Umbilical cord (tissue), 2 donors: Measurements from ENCODE around the gene PLEKHO2. TPM values are rescaled to one million over a fixed set of nuclear protein-coding genes. Genes with fewer than 3 reads are reported as not detected.

ENCODE experiments used
- DNase-seq: peaks from one replicate; pipeline ENCODE4 v3.0.0-alpha.2; 2015; ENCODE audit warnings: low spot score
- total RNA-seq: library from RNA; depleted of rRNA; stranded (reverse); fragments of >200 nt; gene quantifications from one replicate; pipeline ENCODE4 v1.2.3, GENCODE V29; 2014; ENCODE audit warnings: low replicate concordance; ENCODE audit not compliant: insufficient read depth

PLEKHO2 gene
- total RNA-seq, 1 donor from 2014 or later: 29.4 TPM

- DNase-seq: peak; percentile 46
Measured at GRCh38 chr15:64912379-64913325, 70.9 kb downstream of the PLEKHO2 start.

GRCh38 chr15:64915518-64916227 is 74.0 kb downstream of the PLEKHO2 start:
- DNase-seq: no peak

- DNase-seq: no peak
Measured at GRCh38 chr15:64916365-64916764, 74.7 kb downstream of the PLEKHO2 start.

GRCh38 chr15:64917211-64917610 is 75.5 kb downstream of the PLEKHO2 start:
- no peak for DNase-seq

Other genes with a start within 250 kb of the PLEKHO2 start
- gene RBPMS2, start 66.3 kb upstream of the PLEKHO2 start, total RNA-seq: 7.0 TPM
- 1.7 TPM for gene PIF1, start 16.3 kb upstream of the PLEKHO2 start, total RNA-seq
- 5.3 TPM for gene ANKDD1A, start 70.0 kb downstream of the PLEKHO2 start, total RNA-seq
- 49.1 TPM for gene SPG21, start 148.0 kb downstream of the PLEKHO2 start, total RNA-seq
- gene MTFMT, start 187.7 kb downstream of the PLEKHO2 start, total RNA-seq: 42.9 TPM
- gene SLC51B, start 203.5 kb downstream of the PLEKHO2 start, total RNA-seq: not detected
- gene RASL12, start 226.1 kb downstream of the PLEKHO2 start, total RNA-seq: 107 TPM
- gene KBTBD13, start 234.8 kb downstream of the PLEKHO2 start, total RNA-seq: not detected